ENCODE data around the gene CAPN11. TPM values are rescaled to one million over a fixed set of nuclear protein-coding genes. Genes with fewer than 3 reads are reported as not detected.

Gene CAPN11
- total RNA-seq, 2 experiments from 2014 or later, result not detected

GRCh38 chr6:44154067-44154466, 4.6 kb upstream of the CAPN11 start:
- no peak overlapping the region for H3K27ac ChIP-seq (ENCODE audit: low read depth, low read length, poor library complexity, severe bottlenecking)
- no peak overlapping the region for H2AFZ ChIP-seq (ENCODE audit: low read length)
- CTCF ChIA-PET (ENCODE audit: unreplicated experiment), result no interaction called here
- POLR2A ChIA-PET, result interaction anchor here (0.5 to 1.3 kb wide), 2 partner anchors 66 to 172 kb away, joined by 3 read pairs; no protein-coding TSS in a partner anchor
- H3K4me3 ChIP-seq (ENCODE audit: low read depth, low read length, poor library complexity, severe bottlenecking), result no peak overlapping the region
- no peaks in the 10 kb centered on the region for H3K79me2 ChIP-seq (ENCODE audit: insufficient read depth, low read depth, low read length)
- DNase-seq (ENCODE audit: low spot score), result no peak
- H3K4me1 ChIP-seq (ENCODE audit: insufficient read depth, low read length, poor library complexity, severe bottlenecking), result peaks cover 4% of the 10 kb centered on the region
- H3K9me3 ChIP-seq (ENCODE audit: low read length), result no peaks in the 10 kb centered on the region
- TF ChIP-seq CTCF (conservative IDR thresholded peaks at IDR 0.05; ENCODE audit: low read length) (no peak), EZH2phosphoT487 (IDR thresholded peaks at IDR 0.05; ENCODE audit: borderline replicate concordance, low read depth, low read length) (no peak)
- H3K4me2 ChIP-seq (ENCODE audit: low read length), result no peak overlapping the region
- no peaks in the 10 kb centered on the region for H3K9me2 ChIP-seq (ENCODE audit: insufficient read depth, low read length)
- no peaks in the 10 kb centered on the region for H3K36me3 ChIP-seq (ENCODE audit: insufficient read depth, low read length)
- no TSS peak for BruUV-seq (replicated peaks)
- H4K20me1 ChIP-seq (ENCODE audit: insufficient read depth, low read length), result no peaks in the 10 kb centered on the region
- intact Hi-C loops (cut with micrococcal nuclease; ENCODE audit: unreplicated experiment), result no loop called here

GRCh38 chr6:44156494-44157151, 2.0 kb upstream of the CAPN11 start:
- CTCF ChIA-PET (ENCODE audit: unreplicated experiment), result interaction anchor here (0.5 kb wide), 1 partner anchor 65 kb away, joined by 4 read pairs; no protein-coding TSS in a partner anchor

More at GRCh38 chr6:44156494-44157151, 2.0 kb upstream of the CAPN11 start:
- Histone ChIP-seq H2AFZ (ENCODE audit: low read length) (no peak overlapping the region), H3K79me2 (ENCODE audit: insufficient read depth, low read depth, low read length) (no peaks in the 10 kb centered on the region), H3K36me3 (ENCODE audit: insufficient read depth, low read length) (no peaks in the 10 kb centered on the region), H3K4me2 (ENCODE audit: low read length) (no peak overlapping the region), H4K20me1 (ENCODE audit: insufficient read depth, low read length) (no peaks in the 10 kb centered on the region), H3K4me3 (ENCODE audit: low read depth, low read length, poor library complexity, severe bottlenecking) (no peak overlapping the region), H3K9me3 (ENCODE audit: low read length) (no peaks in the 10 kb centered on the region), H3K4me1 (ENCODE audit: insufficient read depth, low read length, poor library complexity, severe bottlenecking) (peaks cover 1% of the 10 kb centered on the region), H3K9me2 (ENCODE audit: insufficient read depth, low read length) (no peaks in the 10 kb centered on the region), H3K27ac (ENCODE audit: low read depth, low read length, poor library complexity, severe bottlenecking) (no peak overlapping the region)
- no TSS peak for BruUV-seq (replicated peaks)
- DNase-seq (ENCODE audit: low spot score), result no peak
- POLR2A ChIA-PET, result no interaction called here
- TF ChIP-seq CTCF (conservative IDR thresholded peaks at IDR 0.05; ENCODE audit: low read length), result no peak
- no peak for TF ChIP-seq EZH2phosphoT487 (IDR thresholded peaks at IDR 0.05; ENCODE audit: borderline replicate concordance, low read depth, low read length)
- intact Hi-C loops (cut with micrococcal nuclease; ENCODE audit: unreplicated experiment), result no loop called here

Data from OCI-LY7 (cell line).